GM21367 (cell line): ENCODE measurements around the gene ORC1.
A peak's percentile ranks its signal among the peaks of the same experiment; 100 is the strongest.
"Not testable (repeated sequence)": the region's sequence is repeated elsewhere in the genome, so short reads cannot be mapped to it uniquely, and the experiment has no call there.

Experiments used
- ATAC-seq: cut with Tn5 transposase; IDR thresholded peaks from one replicate; pipeline ENCODE4 v1.9.1; 2021; ENCODE audit not compliant: unreplicated experiment

The ORC1 gene

GRCh38 chr1:52393174-52393573 lies 11.0 kb downstream of the ORC1 start:
- ATAC-seq: no peak

GRCh38 chr1:52386458-52386857 lies 17.8 kb downstream of the ORC1 start:
- ATAC-seq: no peak

DNA sequence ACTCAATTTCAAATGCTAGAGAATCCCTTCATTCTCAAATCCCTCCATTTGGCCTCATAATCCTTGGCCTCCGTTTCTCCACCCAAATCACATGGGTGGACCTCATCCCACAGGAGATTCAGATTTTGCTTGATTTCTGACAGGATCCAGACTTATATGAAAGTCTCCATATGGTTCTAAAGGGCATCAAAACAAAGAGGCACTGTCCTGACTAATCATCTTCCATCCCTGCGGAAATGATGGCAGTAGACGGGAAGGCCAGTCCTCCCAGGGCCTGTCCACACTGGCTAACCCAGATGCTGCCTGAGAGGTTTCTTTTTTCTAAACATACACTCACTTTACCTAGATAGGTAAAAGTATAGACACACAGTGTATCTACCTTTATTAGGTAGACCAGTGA lies 18.8 kb downstream of the ORC1 start:
- ATAC-seq: no peak

- not testable (repeated sequence) for ATAC-seq
These were observed 34.4 kb downstream of the ORC1 start for GRCh38 chr1:52369851-52370250.

DNA sequence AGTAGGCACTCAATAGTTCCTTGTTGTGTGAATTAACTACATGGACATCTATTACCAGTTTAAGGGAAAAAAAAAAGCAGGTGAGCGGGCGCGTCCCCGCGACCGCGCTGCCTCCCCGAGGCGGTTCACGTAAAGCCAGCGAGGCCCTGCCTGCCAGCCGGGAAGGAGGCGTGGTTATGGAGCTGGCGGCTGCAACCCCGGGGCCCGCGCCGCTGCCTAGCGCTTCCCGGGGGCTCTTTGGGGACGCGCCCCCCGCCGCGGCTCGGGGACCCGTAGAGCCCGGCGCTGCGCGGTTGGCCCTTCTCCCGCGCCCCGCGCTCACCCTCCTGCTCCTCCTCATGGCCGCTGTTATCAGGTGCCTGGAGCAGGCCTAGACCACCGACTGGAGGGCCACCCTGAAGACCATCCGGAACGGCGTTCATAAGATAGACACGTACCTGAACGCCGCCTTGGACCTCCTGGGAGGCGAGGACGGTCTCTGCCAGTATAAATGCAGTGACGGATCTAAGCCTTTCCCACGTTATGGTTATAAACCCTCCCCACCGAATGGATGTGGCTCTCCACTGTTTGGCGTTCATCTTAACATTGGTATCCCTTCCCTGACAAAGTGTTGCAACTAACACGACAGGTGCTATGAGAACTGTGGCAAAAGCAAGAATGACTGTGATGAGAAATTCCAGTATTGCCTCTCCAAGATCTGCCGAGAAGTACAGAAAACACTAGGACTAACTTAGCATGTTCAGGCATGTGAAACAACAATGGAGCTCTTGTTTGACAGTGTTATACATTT lies 35.6 kb downstream of the ORC1 start:
- no peak for ATAC-seq

DNA sequence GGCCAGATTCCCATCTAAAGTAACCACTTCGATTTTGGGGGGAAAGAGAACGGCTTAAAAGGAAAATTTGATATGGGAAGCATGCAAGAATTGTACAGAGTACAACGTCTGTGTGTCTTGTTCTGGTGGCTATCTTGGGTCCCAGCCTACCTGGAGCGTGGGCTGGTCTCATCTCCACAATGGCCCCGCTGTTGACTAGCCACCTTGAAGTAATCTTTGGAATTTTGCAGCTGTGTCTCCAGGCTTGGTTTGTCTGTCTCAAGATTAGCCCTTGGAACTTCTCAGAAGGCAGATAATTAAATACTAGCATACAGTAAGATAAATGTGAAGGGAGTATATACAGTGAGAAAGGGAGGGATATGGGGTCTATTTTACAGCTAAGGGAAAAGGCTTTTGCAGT lies 37.0 kb downstream of the ORC1 start:
- ATAC-seq: no peak

DNA sequence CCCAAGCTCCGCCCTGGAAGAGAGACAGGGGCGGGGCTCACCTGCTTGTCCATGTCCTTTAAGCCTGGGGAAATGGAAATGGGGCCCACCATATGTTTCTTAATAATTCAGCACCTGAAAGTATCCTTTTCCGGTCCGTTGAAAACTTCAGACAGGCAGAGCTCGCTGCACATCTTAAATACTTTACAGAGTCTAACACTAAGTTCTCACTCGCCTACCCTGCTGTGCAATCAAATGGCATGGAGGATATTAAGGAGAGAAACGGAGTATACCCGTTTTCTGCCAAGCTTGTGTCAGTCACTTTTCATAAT lies 37.8 kb downstream of the ORC1 start:
- ATAC-seq: no peak

DNA sequence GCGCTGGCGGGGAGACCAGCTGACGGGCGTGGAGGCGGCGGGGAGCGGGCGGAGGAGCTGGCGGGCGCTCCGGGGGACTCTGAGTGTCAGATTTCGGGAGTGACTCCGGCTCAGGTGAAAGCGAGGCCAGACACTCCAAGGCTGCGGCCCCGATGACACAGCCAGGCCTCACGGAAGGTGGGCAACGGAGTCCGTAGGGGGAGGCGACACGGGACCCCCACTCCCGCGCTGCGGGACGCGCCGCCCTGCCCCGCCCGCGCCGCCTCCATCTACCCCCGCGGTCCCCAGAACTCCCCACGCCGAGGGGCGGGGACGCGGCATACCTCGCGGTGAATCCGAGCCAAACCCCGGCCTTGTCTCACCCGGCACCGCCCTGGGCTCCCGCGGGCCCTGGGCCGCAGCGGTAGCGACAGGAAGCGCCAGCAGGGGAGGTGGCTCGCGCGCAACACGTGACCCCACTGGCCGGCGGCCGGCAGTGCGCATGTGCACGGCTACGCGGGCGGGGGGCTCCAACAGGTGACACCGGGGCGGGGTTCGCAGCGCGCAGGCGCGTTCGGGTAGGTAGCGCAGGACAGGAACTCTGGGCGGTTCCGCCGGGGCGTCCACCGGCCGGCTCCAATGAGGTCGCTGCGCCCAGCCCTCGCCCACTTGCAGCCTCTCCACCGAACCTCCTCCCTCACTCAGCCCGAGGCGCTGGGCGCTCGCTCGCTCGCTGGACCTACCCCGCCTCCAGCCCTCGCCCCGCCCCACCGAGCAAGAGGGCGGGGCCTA lies 38.3 kb downstream of the ORC1 start, which contains the start of gene CC2D1B:
CC2D1B (minus strand) TSS at position 460 of the 771 bp plus-strand sequence. CDS start 1,585 bp downstream, outside the sequence.
- peak; percentile 86 for ATAC-seq

- ATAC-seq: no peak
These were observed 39.0 kb downstream of the ORC1 start for GRCh38 chr1:52365071-52365745.

DNA sequence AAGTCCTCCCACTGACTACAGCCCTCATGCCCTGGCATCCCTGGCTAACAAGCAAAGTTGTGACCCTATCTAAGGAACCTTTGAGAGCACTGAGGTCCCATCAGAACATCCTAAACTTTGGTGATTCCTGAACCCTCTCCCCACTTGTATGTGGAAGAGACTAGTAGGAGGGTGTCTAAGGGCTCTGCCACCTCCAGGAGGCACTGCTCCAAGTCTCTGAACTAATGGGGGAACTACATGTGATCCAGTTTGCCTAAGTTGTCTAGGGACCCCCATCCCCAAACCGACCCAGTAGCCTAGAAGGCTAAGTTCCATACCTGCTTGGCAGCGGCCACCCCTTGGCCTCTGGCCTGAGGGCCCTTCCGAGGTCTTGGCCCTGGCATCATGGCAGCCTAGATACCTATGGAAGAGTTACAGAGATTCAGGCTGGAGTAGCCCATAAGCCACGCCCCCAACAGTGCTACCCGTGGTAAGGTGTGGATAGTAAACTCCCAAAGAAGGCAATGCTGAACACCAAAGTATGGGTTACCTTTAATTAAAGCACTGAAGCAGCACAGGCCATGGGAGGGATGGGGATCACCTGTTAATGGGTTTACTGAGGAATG lies 39.9 kb downstream of the ORC1 start:
- no peak for ATAC-seq

DNA sequence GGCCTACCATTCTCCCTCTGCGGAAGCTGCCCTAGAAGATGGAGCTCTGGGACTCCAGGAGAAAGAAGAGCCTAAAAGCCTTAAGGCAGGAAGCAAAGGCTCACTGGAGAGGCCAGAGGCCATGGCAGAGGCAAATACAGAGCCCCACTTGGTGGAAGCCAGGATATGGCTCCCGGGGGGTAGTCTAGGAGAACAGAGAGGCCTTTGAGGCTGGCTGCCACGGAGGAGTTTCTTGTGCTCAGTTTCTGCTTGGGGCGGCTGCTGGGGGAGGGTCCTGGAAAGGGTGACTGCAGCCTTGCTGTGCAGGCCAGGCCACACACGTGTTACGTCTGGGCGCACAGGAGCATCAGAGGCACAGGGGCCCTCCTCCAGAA lies 43.6 kb downstream of the ORC1 start:
- no peak for ATAC-seq

DNA sequence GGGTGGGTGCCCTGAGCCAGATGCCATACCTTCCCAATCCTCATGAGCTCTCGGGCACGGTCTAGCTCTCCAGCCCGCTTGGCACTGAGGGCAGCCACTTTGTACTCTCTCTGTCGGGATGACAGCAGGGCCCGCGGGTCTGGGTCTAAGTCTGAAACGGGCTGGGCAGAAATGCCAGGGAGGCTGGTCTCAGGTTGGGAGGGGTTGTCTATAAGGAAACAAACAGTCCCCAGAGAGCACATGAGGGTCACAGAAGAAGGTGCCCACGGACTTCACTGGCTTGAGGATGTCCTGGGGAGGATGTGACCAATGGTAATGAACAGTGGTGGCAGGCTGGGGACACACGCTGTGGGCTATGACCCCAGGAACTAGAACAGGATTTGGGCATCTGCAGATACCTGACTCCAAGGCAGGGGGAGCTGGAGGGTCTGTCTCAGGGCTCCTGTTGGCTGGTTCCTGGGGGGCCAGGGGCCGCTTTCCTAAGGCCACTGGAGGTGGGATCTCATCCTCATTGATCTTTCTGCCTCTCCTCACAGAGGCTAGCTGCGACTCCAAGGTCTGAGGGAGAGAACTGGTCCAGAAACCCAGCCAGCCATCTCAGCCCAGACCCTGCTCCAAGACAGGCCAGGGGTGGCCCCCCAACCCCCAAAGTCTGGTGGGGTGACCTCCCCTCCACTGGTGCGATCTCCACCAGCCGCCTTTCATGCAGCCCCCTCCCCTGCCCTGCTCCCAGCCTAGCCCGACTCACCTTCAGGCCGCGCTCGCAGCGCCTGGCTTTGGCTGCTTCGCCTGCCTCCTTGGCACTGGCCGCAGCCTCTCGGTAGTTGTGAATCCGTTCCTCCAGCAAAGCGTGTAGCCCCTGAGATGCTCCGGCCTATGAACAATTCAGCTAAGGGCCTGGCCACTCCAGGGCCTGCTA lies 44.3 kb downstream of the ORC1 start:
- ATAC-seq: no peak

GRCh38 chr1:52358851-52359497 lies 45.2 kb downstream of the ORC1 start:
- no peak for ATAC-seq

DNA sequence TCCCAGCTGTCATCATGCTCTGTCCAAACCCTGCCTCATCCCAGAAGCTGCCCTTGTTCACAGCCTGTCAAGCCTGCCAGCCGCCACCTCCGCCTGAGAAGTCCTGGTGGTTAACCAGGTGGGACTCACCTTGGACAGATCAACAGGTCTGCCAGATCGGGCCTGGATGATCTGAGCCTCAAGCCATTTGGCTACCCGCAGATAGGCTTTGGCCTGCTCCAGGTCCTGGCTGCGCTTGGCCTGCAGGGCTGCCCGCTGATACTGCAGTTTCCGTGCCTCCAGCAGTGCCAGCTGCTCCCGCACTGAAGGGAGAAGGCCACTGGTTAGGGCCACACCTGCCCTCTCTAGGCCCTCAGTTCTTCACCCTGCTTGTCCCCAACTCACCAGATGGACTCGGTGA lies 46.8 kb downstream of the ORC1 start:
- ATAC-seq: no peak

DNA sequence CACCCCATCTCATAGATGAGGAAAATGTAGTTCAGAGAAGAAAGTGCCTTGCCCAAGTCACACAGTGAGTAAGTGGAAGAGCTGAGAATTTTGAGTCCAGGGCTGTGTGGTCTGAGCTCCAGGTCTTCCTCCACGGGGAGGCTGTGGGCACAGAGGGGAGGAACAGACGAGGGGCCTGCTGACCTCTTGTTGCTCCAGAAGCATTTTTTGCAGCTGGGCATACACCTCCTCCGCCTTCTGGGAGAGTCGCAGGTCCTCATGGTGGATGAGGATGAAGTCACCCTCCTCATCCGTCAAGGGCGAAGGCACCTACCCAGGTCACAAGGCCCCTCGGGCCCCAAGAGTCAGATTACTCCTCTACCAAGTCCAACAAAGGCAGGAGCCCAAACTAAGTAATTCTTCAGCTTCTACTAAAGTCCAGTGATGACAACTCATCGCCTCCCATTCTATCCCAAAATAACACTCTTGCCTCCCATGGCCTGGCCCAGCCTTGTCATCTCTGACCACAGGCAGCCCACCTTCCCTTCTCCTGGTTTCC lies 47.3 kb downstream of the ORC1 start:
- ATAC-seq: no peak

GRCh38 chr1:52355847-52356505 lies 48.2 kb downstream of the ORC1 start:
- ATAC-seq: no peak

GRCh38 chr1:52355436-52355835 lies 48.8 kb downstream of the ORC1 start:
- ATAC-seq: no peak

GRCh38 chr1:52352690-52353089 lies 51.5 kb downstream of the ORC1 start:
- ATAC-seq: no peak

- ATAC-seq: no peak
These were observed 55.4 kb downstream of the ORC1 start for GRCh38 chr1:52348704-52349300.
